Effector CD4-positive, alpha-beta T cell (primary cell): ENCODE measurements around the gene STARD13.
"Not testable (repeated sequence)": the region's sequence is repeated elsewhere in the genome, so short reads cannot be mapped to it uniquely, and the experiment has no call there.

Experiments
- DNase-seq: peaks from one replicate; pipeline ENCODE4 v3.0.0-alpha.2; 2020

Gene STARD13

GRCh38 chr13:33193428-33193974 lies 92.1 kb downstream of the STARD13 start:
- no peak for DNase-seq

DNA sequence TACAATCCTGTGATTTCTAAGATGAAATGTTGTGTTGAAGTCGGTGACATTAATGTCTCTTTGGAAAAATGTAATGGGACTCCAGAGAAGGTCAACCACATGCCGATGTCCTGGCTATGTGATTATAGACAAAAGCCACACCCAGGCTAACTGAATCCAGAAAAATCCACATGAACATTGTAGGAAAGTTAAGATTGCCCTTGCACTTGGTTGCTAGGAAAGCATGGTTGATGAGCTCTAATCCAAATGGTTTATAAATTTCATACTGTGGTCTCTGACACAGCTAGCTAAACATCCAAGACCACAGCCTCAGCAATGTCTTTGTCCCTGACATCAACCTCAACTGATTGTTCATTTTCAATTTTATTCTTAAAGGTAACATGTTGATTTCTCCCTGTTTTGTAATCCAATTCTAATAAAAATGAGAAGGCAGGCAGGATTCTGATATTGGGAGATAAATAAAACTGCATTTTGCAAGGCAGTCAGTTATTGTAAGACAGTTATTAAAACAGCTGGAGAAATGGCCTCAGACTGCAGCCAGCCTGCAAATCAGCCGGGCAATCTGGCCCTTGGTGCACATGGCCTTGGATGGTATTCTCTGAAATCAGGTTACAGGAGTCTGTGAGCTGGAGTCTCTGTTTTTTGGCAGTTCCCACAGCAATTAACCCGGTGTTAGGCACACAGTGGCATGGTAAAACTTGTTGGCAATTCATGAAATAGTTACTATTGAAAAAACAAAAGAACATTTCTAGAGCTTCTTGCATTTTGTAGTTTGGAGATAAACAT lies 93.9 kb downstream of the STARD13 start:
- no peak for DNase-seq

GRCh38 chr13:33189470-33189869 lies 96.1 kb downstream of the STARD13 start:
- DNase-seq: no peak

- DNase-seq: no peak
Observed at GRCh38 chr13:33188093-33188882, 97.3 kb downstream of the STARD13 start.

DNA sequence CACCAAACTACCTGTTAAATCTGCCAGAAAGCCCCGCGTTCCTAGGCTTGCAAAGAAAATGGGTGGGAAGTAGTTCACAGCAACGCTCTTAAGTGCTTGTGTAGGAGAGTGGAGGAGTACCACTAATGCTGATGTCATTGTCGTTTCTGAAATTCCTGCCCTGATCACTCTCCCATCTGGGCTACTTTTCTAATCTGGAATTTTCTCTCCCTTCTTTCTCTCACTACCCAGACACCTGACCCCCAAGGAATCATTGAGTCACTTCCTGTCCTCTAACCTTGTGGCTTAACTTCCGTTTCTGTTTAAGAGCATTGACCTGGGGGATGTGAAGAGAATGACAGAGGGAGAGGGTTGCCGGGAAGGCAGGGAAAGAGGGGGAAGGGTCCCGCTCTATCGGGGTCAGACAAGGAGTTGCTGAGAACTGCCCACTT lies 98.7 kb downstream of the STARD13 start:
- DNase-seq: no peak

GRCh38 chr13:33185853-33186252 lies 99.7 kb downstream of the STARD13 start:
- no peak for DNase-seq

DNA sequence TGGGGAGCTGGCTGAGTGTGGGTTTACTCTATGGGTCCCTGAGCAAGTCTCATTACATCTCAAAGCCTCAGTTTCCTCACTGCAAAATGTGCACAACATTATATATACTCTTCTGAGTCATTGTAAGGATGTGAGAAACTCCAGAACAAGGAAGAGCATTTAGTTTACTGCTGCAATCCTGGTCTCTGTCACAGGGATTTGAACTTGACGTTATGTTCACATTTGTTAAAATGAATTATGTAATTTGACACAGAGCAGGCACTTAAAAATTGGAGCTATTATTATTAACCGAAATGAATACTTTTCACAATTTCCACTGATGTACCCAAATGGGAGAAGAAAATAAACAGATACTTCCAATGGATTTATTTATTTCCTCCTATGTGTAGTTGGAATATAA lies 101.0 kb downstream of the STARD13 start:
- DNase-seq: no peak

GRCh38 chr13:33184112-33184490 lies 101.5 kb downstream of the STARD13 start:
- no peak for DNase-seq

GRCh38 chr13:33183431-33184111 lies 102.0 kb downstream of the STARD13 start:
- DNase-seq: no peak

DNA sequence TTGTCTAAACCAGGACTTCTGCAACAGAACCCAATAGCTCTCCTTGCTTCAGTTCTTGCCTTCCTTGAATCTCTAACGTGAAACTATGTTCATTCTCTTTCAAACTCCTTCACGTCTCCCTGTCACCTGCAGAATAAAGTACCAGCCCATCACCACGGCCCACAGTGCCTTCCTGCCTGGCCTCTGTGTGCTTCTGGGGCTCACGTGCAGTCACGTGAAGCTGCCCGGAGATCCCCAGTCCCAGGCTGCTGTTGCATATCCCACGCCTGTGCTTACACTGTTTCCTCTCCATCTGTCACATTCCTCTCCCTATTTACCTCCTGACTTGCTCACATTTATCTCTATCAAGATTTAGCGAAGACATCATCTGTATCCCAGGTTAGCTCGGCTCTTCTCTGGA lies 102.8 kb downstream of the STARD13 start:
- no peak for DNase-seq

GRCh38 chr13:33181264-33181663 lies 104.3 kb downstream of the STARD13 start:
- DNase-seq: no peak

GRCh38 chr13:33180122-33180804 lies 105.3 kb downstream of the STARD13 start:
- DNase-seq: no peak

- no peak for DNase-seq
Observed at GRCh38 chr13:33179463-33179862, 106.1 kb downstream of the STARD13 start.

GRCh38 chr13:33178209-33178840 lies 107.2 kb downstream of the STARD13 start:
- no peak for DNase-seq

- DNase-seq: not testable (repeated sequence)
Observed at GRCh38 chr13:33177340-33178208, 108.0 kb downstream of the STARD13 start.

- no peak for DNase-seq
Observed at GRCh38 chr13:33176526-33176925, 109.0 kb downstream of the STARD13 start.

DNA sequence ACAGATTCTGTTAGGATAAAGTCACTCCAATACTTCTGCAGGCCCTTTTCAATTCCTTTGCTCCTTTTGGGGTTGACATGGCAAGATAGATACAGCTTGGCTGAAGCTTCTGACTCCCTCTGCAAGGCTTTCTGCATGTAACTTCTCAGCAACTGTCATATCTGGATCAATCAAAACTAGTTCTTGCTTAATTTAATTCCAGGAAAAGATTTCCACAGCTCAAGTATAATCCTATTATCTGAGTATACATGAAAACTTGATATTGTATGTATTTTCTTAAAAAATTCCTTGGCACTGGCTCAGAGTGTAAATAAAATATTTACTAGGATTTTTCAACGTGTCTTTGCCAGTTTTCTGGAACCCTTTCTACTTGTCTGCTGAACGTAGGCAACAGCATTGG lies 109.6 kb downstream of the STARD13 start:
- no peak for DNase-seq

DNA sequence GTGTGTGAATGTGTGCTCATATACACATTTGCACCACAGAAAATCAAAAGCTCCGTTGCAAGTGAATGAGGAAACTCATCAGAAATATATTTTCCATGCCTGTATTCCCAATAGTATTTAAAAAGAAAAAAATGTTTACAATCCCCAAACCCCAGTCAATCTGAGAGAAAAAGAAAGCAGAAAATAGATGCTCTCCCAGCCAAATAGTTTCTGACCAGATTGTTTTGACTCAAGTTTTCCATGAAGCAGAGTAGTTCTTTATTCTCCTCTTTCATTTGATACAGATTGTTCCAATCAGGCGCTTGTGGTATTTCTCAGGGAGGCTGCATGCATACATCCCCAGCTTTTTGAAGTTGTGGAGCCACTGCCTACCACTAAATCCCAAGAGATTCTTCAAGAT lies 110.6 kb downstream of the STARD13 start:
- no peak for DNase-seq

DNA sequence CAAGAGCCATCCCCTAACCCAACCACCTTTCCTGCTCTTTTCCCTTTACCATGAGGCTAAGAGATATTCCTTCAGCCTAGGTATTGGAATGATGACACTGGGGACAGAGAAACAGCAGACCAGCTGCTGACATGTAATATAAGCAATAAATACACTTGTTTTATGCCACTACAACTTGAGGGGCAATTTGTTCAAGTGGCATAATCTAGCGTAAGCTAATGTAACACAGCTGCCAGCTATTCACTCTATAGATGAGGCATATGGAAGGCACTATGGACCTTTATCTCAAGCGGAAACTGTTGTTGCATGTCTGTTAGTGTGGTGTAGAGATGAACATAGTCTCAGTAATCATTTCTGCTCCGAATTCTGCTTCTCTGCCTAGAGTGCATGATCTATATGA lies 111.1 kb downstream of the STARD13 start:
- no peak for DNase-seq

DNA sequence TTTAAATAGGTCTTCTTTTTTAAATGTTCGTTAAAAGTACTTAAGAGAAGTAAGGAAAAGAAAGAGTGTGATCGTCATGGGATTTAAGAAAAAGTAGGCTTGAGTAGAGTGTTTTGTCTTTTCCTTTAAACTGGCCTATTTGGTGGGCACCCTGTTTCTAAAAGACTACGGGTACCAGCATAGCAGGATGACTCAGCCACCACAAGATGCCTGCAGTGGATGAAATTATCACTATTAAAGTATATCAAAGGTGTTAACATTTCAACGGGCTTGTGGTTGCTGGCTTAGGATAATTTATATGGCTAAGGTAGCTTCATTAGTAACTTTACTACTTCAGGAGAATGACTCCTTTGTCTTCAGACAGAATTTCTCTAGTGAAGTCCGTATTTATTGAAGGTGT lies 112.6 kb downstream of the STARD13 start:
- DNase-seq: no peak

GRCh38 chr13:33172400-33172799 lies 113.2 kb downstream of the STARD13 start:
- no peak for DNase-seq
